ENCODE data around the gene KIF1A. TPM values are rescaled to one million over a fixed set of nuclear protein-coding genes. Genes with fewer than 3 reads are reported as not detected.

The KIF1A gene
- total RNA-seq, 1 donor from 2014 or later: 0.42 TPM

DNA sequence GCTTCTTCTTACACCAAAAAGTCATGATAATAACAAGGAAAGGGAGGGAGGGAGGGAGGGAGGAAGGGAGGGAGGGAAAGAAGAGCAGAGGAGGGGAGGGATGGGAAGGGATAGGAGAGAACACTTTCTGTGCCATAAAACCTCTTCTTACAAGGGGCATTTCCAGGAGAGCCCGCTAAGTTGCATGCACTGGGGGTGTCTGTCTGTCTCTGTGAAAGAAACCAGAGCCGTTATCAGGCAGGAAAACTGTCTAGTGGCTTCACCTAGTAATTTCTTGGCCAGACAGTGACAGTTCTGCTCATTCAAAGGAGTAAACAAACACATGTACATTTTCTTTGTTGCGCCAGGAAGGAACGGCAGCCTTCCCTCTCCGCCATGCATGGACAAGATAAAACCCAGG, 82.5 kb downstream of the KIF1A start:
- intact Hi-C loops (cut with micrococcal nuclease): no loop called here

DNA sequence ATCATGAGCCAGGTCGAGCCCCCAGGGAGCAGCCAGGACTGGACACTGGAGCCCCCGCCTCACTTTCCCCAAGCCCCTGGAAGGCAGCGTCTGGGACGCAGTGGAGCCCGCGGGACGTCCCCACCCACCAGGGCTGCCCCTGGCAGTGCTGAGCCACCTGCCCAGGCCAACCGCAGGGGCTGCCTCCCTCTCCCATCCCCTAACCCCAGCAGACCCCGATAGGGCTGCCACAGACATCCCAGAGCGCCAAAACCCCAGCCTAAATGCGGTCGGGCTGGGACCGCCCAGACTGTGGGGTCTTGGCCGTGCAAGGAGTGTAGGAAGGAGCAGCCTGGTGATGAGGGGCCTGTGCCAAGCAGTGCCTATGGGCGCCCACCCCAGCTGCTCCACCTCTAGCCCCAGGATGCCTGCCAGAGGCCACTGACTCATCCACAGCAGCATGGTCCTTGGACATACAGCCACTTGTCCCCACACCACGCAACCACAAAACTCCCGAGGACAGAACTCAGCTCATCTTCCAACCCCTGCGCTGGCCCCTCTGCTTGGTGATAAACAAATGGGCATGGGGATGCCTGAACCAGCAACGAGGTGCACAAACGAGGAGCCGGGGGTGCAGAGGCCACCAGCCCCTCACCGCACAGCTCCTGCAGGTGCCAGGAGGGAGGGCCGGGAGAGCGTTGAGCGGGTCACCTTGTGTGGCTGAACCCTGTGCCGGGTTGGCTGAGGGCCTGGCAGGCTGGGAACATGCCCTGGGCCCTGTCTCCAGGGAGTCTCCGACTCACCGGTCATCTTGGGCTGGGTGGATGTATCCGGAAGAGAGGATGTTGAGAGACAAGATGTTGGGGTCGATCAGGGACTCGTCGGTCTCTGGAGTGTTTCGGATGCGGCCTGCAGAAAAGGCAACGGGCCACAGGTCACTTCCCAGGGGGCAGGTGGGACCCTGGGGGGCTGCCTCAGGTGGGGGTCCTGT, 83.5 kb downstream of the KIF1A start:
- intact Hi-C loops (cut with micrococcal nuclease): no loop called here

DNA sequence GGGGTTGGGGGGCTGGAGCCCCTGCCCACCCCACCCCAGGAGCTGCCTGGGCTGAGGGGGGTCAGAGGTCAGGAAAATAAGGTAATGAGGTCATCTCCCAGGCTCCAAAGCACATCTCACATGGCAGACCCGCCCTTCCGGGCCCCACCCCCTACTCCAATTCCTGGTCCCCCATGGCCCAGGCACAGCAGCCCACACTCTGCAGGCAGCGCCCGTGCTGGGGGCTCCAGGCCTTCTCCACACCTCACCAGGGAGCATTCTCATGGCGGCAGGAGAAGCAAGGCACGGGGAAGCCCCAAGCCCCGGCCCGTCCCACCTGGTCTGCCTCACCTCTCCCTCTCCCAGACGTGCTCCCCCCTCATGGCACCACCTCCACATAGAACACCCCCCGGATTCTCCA, 84.5 kb downstream of the KIF1A start:
- intact Hi-C loops (cut with micrococcal nuclease): no loop called here

DNA sequence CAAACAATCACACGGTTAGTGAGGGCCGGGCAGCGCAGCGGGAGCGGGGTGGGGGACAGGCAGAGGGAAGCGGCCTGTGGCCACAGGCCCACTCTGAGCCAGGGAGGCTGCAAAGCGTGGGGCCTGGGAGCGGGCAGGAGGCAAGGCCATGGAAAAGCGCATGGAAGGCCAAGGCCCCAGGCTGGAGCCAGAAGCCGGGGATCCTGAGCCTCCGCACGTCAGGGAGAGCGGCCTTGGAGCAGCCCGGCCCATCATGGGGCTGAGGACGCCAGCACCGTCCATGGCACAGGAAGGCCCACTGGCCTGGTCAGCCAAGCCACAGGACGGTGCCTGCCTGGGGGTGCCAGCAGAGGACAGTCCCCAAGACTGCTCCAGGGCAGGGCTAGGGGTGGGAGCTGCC, 85.3 kb downstream of the KIF1A start:
- intact Hi-C loops (cut with micrococcal nuclease): loop anchor here (1.0 kb wide), 1 partner anchor 220 kb away; no protein-coding TSS in a partner anchor

DNA sequence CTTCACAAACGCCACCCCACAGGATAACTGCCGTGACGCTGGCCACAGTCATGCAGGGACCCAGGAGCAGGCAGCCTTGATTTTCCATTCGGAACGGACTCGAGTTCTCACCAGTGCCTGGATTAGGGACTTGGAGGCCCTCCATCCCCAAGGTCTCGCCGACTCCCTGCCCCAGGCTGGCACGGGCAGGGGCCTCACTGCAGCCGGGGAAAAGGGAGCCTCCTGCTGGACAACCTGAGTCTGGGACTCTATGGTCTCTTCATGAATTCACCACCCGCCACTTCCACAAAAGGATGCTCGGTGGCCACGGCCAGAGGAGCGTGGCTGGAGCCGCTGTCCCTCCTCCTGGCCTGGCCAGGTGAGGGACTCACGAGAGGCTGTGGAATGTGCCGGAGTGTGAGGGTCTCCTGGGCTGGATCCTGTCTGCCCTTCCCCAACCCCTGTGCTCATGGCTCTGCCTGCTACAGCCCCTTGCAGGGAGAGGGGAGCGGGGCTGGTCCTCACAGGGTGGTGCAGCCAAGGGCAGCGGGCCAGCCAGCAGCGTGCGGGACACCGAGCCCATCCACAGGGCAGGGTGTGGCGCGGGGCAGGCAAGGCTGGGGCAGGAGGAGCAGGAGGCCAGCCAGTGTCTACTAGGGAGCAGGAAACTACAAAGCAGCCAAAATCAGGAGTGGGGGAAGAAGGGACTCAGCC, 86.1 kb downstream of the KIF1A start:
- intact Hi-C loops (cut with micrococcal nuclease): loop anchor here (1.0 kb wide), 1 partner anchor 220 kb away; no protein-coding TSS in a partner anchor

DNA sequence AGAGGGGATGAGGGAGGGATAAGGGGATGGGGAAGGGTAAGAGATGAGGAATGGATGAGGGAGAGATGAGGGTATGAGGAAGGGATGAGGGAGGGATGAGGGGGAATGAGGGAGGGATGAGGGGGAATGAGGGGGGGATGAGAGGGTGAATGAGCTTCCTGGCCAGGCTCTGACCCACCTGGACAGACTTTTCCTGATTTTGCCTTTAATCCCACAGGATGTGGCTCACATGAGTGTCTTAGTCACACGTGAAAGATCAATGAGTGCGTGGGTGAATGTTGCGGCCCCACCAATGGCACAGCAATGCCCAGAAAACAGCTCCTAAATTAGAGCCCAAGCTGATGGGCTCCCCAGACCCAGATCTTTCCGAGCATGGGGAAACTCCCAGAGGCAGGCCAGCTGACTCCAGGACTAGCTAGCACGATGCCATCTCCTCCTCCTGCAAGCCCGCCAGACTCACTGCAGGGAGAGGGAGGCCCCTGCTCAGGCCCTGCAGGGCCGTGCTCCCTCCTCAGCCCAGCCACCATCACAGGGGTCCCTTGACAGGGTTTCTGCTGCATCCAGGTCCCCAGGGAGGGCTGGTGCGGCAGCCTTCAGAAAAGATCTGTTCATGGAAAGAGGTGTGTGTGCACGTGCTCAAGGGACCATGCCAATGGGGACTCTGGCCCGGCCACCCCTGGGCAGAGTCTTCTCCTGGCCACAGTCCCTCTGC, 87.0 kb downstream of the KIF1A start:
- intact Hi-C loops (cut with micrococcal nuclease): no loop called here

DNA sequence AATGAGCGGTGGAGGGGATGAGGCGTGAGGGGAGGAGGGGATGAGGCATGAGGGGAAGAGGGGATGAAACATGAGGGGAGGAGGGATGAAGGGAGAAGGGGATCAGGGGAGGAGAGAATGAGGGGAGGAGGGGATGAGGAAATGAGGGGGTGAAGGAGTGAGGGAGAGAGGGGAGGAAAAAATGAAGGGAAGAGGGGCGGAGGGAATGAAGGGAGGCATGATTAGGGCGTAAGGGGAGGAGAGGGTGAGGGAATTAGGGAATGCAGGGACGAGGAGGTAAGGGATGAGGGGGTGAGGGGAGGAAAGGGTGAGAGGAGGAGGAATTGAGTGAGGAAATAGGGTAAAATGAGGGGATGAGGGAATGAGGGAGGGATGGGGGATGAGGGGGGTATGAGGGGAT, 87.8 kb downstream of the KIF1A start:
- intact Hi-C loops (cut with micrococcal nuclease): no loop called here

DNA sequence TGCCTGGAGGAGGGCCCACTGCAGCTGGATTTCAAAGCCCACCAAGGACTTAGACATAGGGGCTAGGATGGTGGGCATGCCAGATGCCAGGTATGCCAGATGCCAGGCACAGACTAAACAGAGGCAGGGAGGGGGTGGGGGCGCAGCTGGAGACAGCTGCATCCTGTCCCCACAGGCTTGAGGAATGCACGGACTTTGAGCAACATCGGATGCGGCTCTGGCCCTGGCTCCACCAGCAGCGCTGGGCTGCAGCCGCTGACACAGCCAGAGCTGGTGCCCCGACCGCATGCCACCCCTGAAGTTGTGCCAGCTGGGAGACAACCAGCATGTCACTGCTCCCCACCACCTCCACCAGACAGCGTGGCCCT, 88.9 kb downstream of the KIF1A start:
- intact Hi-C loops (cut with micrococcal nuclease): no loop called here

DNA sequence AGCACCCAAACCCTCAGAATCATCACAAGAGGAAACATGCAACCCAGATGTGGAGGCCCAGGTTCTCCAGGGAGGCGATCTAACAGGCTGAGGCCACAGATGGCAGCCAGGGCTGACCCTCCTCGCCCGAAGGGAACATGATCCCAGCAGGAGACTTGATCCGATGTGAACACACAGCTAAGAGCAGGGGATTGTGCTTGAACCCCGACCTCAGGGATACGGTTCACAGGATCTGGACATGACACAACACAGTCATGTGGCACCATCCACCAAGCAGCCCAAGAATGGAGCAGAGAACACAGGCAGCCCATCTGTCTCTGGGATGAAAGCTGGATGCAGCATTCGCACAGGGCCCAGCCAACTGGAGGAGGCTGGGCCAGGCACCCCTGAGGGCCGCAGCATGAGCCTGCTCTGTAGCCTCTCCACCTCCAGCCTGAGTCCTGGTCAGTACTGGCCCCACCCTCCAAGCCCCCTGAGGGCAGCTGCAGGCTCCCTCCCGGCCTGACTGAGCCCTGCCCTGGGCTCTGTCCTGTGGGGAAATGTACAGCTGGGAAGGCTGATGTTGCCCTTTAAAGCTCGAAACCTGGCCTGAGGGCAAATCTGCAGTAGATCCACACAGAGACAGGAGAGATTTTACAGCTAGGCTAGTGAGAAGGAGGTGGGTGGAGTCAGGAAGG, 89.4 kb downstream of the KIF1A start:
- intact Hi-C loops (cut with micrococcal nuclease): no loop called here

DNA sequence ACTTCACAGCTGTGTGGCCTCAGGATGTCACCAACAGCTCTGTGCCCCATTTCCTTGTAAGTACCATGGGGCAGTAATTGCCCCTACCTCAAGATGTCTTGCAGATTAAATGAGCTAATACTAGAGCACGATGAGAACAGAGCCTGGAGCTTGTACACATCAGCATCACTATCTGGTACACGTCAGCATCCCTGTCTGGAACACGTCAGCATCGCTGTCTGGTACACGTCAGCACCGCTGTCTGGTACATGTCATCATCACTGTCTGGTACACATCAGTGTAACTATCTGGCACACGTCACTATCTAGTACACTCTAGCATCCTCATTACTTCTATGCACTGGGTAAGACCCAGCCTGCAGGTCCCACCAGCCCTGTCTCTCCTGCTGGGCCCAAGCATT, 91.2 kb downstream of the KIF1A start:
- intact Hi-C loops (cut with micrococcal nuclease): no loop called here

DNA sequence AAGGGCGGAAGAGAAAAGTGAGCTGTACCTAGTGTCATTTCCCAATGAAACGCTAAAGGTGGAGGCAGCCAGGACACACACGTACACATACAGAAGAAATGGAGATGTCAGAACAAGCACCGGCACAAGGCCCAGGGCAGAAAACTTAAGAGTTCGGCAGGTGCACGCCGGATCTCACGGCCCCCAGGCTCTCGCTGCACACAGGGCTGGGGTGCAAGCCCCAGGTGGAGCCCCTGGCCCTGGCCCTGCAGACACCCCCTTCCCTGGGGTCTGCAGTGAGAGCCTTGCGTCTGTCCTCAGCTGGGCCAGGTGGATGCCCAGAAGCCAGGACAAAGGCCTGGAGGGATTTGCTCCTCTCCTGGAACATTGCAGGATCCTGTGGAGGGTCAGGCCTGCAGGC, 91.7 kb downstream of the KIF1A start:
- intact Hi-C loops (cut with micrococcal nuclease): no loop called here

DNA sequence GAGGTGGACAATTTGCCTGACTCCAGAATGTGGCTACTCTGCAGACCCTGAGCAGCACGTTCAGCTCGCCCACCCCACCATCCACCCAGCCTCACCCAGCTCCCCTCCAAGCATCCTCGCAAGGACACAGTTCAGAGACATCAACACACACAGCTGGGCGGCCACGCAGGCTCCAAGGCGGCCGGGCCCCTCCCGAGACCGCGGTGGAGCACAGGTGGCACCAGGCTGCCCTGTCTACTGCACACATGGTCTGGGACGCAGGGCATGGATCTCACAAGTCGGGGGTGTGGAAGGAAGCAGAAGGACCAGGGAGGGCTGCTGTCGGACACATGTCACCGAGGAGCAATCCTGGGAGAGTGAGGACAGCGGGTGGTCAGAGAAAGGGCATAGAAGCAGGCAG, 92.1 kb downstream of the KIF1A start:
- intact Hi-C loops (cut with micrococcal nuclease): no loop called here

DNA sequence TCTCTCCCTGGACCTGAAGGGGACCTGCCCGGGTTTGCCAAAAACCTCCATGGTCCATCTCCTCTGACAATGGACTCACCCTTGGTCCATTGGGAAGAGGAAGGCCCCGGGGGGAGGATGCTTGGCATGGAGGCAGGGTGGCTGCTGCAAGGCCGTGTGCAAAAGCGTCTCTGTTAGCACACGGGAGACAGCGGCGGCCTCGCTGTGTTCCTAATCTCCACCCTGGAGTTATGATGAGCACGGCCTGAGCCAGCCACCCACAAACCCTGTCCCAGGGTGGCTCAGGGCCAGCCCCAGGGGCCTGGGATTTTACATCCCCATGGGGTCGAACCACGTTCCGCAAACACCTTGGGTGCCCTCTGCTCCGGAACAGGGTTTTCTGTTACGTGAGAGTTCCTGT, 92.6 kb downstream of the KIF1A start:
- intact Hi-C loops (cut with micrococcal nuclease): no loop called here

DNA sequence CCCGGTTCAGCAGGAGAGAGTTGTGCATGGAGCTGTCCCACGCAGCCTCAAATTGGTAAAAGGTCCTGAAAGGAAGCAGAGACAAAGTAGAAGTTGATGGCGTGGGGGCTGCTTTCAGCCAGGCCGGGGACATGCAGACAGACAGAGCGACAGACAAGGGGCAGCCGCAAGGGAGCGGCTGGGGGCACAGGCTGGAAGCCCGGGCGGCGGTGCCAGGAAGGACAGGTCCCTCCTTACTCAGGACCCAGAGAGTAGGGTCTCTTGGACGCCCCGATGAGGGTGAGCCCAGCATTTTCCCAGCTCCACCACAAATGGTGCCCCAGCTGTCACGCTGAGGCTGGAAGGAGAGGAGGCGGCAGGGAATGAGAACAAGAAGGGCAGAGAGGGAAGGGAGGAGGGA, 93.1 kb downstream of the KIF1A start:
- intact Hi-C loops (cut with micrococcal nuclease): no loop called here

DNA sequence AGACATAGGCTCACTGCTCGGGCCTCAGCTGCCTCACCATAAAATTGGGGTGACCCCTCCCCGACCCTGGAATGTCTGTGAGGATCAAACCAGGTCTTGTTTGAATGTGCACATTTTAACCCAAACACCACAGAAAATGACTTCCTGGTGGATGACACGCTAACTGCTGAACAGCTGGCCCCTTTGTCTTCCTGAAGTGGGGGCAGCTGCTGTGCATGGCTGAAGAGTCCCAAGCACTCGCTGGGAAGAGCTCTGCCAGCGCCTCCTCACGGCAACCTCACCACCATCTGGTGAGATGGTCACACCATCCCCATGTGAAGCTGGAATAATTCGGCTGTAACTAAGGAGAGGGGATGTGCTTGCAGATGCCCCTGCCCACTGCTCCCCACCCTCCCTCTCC, 94.3 kb downstream of the KIF1A start:
- intact Hi-C loops (cut with micrococcal nuclease): no loop called here

DNA sequence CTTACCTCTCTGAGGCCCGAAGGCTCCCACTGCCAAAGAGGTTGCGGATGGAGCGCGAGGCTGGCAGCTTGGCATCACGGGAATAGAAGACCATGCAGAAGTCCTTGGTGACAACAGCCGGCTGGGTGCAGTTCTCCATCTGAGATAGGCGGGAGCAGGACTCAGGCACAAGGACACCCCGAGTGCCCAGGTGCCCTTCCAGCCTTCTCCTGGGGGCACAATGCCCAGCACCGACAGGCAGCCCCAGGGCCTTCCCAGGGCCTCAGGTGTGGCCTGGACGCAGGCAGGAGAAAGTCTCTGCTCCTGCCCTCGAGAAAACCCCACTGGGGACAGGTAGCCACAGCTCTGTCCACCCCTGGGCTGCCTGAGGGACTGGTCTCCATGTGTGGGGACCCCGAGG, 94.8 kb downstream of the KIF1A start:
- intact Hi-C loops (cut with micrococcal nuclease): no loop called here

DNA sequence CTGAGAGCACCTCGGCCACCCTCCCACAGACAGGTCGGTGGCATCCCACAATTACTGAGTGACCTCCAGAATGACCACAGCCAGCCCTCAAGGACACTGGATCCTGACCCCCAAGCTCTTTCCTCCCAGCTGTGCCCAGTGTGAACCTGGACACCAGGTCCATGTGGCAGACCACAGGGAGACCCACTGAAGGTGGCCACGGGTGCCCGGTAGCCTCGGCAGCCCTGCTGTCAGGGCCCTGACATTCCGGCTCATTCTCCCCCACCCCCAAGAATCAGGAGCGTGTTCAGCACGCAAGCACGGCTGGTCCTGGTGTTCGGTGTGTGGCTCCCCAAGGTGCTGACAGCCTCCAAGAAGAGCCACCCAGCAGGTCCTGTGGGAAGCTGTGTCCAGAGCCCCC, 95.6 kb downstream of the KIF1A start:
- intact Hi-C loops (cut with micrococcal nuclease): no loop called here

DNA sequence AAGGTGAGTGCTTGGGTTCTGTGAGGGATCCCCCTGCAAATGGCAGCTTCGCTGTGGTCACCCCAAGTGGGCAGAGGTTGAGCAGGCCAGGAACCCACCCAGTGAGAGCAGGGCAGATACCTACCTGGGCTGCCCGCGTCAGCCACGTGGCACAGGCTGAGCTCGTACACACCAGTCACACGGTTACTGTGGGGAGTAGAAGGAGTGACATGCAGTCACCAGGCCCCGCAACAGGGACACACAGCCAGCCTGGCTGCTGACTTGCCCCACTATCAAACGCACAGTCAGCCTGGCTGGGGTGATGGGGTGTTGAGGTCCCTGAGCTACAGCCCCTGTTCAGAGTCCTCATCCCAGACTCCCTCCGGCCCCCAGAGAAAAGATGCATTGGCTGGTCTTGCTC, 96.2 kb downstream of the KIF1A start:
- intact Hi-C loops (cut with micrococcal nuclease): no loop called here

DNA sequence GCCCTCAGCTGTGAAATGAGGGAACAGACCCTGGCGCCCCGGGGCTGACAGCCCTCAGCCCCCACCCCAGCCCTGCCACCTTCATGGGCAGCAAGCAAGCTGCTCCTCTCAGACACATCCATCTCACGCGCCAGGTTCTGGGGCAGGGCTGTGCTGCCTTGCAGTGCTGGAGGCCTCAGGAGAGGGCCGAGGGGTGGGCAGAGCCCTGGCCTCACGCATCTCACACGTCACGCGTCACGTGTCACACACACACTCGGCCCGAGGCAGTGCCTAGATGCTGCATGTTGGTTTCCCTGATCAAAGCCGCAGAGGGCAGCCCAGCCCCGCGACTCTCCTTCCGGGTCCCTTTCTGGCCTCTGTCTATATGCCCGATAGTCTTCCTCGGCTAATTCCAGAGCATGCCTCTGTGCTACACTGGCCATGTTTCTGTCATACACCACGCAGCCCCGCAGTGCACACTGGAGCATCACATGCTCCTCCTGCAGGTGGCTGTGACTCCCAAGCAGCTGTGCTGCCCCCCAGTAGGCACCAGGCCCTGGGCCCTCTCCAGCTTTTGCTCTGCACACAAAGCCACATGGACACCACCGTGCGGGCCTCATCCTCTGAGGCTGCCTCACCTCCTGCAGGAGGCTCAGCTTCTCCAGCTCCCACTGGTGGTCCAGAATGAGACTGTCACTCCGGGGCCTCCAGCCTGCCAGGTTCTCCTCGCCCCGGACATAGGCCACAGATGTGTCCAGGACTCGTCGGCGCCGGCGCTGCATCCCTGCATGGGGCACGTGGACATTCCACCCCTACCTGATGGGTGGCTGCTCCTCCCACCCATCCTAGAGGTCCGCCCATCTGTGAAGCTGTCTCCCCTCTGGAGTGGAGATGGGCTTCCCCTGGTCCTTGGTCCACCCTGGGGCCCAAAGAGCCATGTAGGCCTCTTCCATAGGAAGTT, 97.0 kb downstream of the KIF1A start:
- intact Hi-C loops (cut with micrococcal nuclease): no loop called here

DNA sequence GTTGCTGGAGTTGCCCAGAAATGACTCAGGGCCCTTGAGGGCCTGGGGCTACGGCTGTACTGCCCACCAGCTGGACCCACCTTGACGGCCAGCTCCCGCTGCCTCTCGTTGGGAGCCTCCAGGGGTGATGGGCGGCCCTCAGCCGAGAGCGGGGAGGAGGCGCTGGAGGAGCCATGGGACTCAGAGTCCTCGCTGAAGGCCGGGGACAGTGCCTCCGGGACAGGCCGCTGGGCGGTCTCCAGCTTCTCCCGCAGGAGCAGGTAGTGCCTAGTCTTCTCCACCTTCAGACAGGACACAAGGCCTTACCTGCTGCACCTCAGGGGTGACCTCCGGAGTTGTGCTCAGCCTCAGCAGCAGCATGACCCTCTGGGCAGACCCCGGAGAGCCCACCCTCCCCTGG, 97.6 kb downstream of the KIF1A start:
- intact Hi-C loops (cut with micrococcal nuclease): no loop called here

Data from T-helper 1 cell treated with Interleukin-12 subunit alpha and Interleukin-12 subunit beta and Interleukin-4 antibody, amounts not matched to agents 30 ng/mL and 1 ng/mL, for 36 hours (primary cell).